Tibial nerve (tissue), 4 donors: ENCODE results near the gene ATRX. TPM values are rescaled to one million over a fixed set of nuclear protein-coding genes. Genes with fewer than 3 reads are reported as not detected.
"Not testable (repeated sequence)": the region's sequence is repeated elsewhere in the genome, so short reads cannot be mapped to it uniquely, and the experiment has no call there.

Experiments
- DNase-seq, 2 donors: peaks; one replicate each; pipeline ENCODE4 v3.0.0-alpha.2; 2019; ENCODE audit warnings: low spot score in 2 of 2
- H3K27ac ChIP-seq, 4 donors: fragments of 200-600 bp; sonication (generic) in 3 of 4; one replicate each; pipeline ENCODE4 v1.5.1; 2017 to 2019; ENCODE audit warnings: mild to moderate bottlenecking in 1 of 4
- H3K27me3 ChIP-seq, 2 donors: fragments of 200-600 bp; sonication (generic) in 1 of 2; one replicate each; pipeline versions ENCODE4 v1.5.1 to v1.6.0; 2017 to 2019
- H3K36me3 ChIP-seq, 3 donors: fragments of 200-600 bp; sonication (generic); one replicate each; pipeline ENCODE4 v1.5.1; 2018 to 2019
- H3K4me1 ChIP-seq, 4 donors: fragments of 200-600 bp; sonication (generic) in 3 of 4; one replicate each; pipeline ENCODE4 v1.5.1; 2017 to 2019
- H3K4me3 ChIP-seq, 4 donors: fragments of 200-600 bp; sonication (generic) in 3 of 4; one replicate each; pipeline ENCODE4 v1.5.1; 2017 to 2019; ENCODE audit warnings: mild to moderate bottlenecking in 1 of 4, moderate library complexity in 1 of 4
- H3K9me3 ChIP-seq, 4 donors: fragments of 200-600 bp; sonication (generic) in 3 of 4; one replicate each; pipeline ENCODE4 v1.5.1; 2017 to 2019
- EP300 ChIP-seq, 2 donors: sonication (generic); formaldehyde crosslinking; IDR thresholded peaks; one replicate each; pipeline ENCODE4 v1.6.1; 2017; ENCODE audit warnings: antibody characterized with exemption in 2 of 2, mild to moderate bottlenecking in 1 of 2
- POLR2A ChIP-seq, 2 donors: fragments of 450-650 bp; IDR thresholded peaks; one replicate each; pipeline ENCODE4 v1.6.1; 2017; ENCODE audit warnings: antibody characterized with exemption in 2 of 2, mild to moderate bottlenecking in 2 of 2, moderate library complexity in 2 of 2
- WGBS, 2 donors: methylation state at CpG; one replicate each; pipeline ENCODE4 v1.1.5; 2018; 5-methylcytosine and 5-hydroxymethylcytosine counted together
- total RNA-seq, 4 donors: library from RNA; depleted of rRNA; stranded (reverse); fragments of >200 nt; gene quantifications; one replicate each; pipeline ENCODE4 v1.1.0, GENCODE V29; 2016
- TF ChIP-seq, protein P1 (sequence below), 5 experiments: fragments of 200-600 bp in 3 of 5; fragments of 450-650 bp in 2 of 5; sonication (generic) in 3 of 5; IDR thresholded peaks; one replicate each; pipeline ENCODE4 v1.5.1; 2016 to 2019; ENCODE audit warnings: antibody characterized with exemption in 5 of 5, mild to moderate bottlenecking in 3 of 5, moderate library complexity in 2 of 5

Gene ATRX
- total RNA-seq, 4 donors from 2014 or later = 78.1 to 96.4 (median 89.6) TPM

DNA sequence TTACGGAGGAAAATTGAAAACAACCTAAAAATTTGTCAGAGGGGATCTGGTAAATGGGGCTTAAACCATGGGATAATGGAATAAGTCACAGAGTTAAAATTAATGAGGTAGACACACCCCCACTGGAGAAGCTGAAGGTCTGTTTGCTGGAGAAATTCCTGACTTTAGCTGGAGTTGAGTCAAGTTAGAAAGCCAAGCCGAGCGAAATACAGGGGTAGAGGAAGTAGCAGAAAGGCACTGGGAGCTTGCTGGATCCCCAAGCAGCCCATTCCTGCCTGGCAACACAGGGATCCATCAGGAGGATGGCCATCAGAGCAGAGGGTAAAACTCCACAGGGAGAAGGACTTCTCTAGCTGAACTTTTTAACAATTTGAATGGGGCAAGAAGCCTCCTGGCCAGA is 163.8 kb downstream of the ATRX start:
- Histone ChIP-seq H3K4me3 (no peak overlapping the region), H3K4me1 (peaks cover 0 to 8% (median 0%) of the 10 kb centered on the region in 4 donors), H3K27ac (no peak overlapping the region), H3K27me3 (no peaks in the 10 kb centered on the region), H3K36me3 (no peaks in the 10 kb centered on the region), H3K9me3 (no peaks in the 10 kb centered on the region)
- DNase-seq = no peak
- WGBS, 2 donors = 53 to 72% methylated on average over 3 of the region's 3 CpGs
- TF ChIP-seq EP300 (IDR thresholded peaks at IDR 0.05) (no peak), POLR2A (IDR thresholded peaks at IDR 0.05) (no peak)
- TF ChIP-seq, protein P1, sequence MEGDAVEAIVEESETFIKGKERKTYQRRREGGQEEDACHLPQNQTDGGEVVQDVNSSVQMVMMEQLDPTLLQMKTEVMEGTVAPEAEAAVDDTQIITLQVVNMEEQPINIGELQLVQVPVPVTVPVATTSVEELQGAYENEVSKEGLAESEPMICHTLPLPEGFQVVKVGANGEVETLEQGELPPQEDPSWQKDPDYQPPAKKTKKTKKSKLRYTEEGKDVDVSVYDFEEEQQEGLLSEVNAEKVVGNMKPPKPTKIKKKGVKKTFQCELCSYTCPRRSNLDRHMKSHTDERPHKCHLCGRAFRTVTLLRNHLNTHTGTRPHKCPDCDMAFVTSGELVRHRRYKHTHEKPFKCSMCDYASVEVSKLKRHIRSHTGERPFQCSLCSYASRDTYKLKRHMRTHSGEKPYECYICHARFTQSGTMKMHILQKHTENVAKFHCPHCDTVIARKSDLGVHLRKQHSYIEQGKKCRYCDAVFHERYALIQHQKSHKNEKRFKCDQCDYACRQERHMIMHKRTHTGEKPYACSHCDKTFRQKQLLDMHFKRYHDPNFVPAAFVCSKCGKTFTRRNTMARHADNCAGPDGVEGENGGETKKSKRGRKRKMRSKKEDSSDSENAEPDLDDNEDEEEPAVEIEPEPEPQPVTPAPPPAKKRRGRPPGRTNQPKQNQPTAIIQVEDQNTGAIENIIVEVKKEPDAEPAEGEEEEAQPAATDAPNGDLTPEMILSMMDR (IDR thresholded peaks at IDR 0.05) = no peak

DNA sequence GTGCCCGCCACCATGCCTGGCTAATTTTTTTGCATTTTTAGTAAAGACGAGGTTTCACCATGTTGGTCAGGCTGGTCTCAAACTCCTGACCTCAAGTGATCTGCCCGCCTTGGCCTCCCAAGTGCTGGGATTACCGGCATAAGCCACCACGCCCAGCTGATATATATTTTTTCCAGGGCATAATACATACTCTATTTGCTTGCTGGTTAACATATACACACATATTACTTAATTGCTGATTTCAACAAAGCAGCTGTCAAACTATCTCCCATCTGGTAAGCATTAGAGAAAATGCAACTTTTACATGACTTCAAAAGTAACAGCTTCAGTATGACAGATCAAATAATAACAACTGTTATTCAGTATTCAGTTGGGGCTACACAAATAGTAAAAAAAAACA is 164.6 kb downstream of the ATRX start:
- H3K4me3 ChIP-seq, H3K27me3 ChIP-seq, H3K36me3 ChIP-seq, DNase-seq, H3K4me1 ChIP-seq, H3K27ac ChIP-seq, H3K9me3 ChIP-seq: not testable (repeated sequence)
- WGBS, 2 donors = 76 to 80% methylated on average over 5 of the region's 5 CpGs

DNA sequence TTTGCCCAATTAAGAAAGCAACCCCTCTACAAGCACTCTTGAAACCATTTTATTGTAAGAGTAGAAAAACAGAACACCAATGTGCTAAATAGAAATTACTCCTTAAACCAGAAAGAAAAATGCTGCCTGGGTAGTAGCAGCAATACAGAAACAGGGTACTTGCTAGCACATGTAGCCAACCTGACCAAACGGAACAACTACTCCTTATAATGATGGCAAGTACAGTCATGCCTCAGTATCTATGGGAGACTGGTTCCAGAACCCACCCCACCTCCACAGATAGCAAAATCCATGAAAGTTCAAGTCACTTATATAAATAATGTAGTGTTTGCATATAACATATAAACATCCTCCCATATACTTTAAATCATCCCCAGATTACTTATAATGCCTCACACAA is 168.8 kb downstream of the ATRX start:
- TF ChIP-seq, protein P1 (IDR thresholded peaks at IDR 0.05) = no peak
- no peak for TF ChIP-seq POLR2A (IDR thresholded peaks at IDR 0.05)
- TF ChIP-seq EP300 (IDR thresholded peaks at IDR 0.05) = no peak
- no peaks in the 10 kb centered on the region for H3K27me3 ChIP-seq
- no peaks in the 10 kb centered on the region for H3K9me3 ChIP-seq
- H3K4me3 ChIP-seq = no peak overlapping the region
- WGBS, 2 donors = 80 to 85% methylated on average over 1 of the region's 1 CpG
- DNase-seq = no peak
- no peak overlapping the region for H3K27ac ChIP-seq
- H3K4me1 ChIP-seq = peaks cover 0 to 8% (median 0%) of the 10 kb centered on the region in 4 donors
- peaks cover 0 to 4% (median 0%) of the 10 kb centered on the region in 3 donors for H3K36me3 ChIP-seq

DNA sequence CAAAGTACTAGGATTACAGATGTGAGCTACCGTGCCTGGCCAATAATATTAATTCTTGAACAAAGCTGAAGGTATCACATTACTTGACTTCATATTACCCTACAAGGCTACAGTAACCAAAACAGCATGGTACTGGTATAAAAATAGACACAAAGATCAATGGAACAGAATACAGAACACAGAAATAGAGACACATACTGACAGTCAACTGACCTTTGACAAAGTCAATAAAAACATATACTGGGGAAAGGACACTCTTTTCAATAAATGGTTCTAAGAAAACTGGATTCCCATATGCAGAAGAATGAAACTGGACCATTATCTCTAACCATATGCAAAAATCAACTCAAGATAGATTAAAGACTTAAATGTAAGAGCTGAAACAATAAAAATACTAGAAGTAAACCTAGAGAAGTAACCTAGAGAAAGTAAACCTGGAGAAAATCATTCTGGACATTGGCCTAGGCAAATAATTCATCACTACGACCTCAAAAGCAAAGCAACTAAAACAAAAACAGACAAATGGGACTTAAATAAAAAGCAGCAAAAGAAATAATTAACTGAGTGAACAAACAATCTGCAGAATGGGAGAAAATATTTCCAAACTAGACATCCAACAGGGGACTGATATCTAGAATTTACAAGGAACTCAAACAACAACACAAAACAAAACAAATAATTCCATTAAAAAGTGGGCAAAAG is 182.2 kb downstream of the ATRX start:
- WGBS, 2 donors = 82 to 86% methylated on average over 2 of the region's 2 CpGs
- H3K4me3 ChIP-seq = no peak overlapping the region
- H3K27ac ChIP-seq = no peak overlapping the region
- DNase-seq = no peak
- no peaks in the 10 kb centered on the region for H3K9me3 ChIP-seq
- peaks cover 0 to 9% (median 0%) of the 10 kb centered on the region in 3 donors for H3K36me3 ChIP-seq
- H3K4me1 ChIP-seq = no peaks in the 10 kb centered on the region
- H3K27me3 ChIP-seq = no peaks in the 10 kb centered on the region
- TF ChIP-seq, protein P1 (IDR thresholded peaks at IDR 0.05) = no peak
- TF ChIP-seq EP300 (IDR thresholded peaks at IDR 0.05) (no peak), POLR2A (IDR thresholded peaks at IDR 0.05) (no peak)

DNA sequence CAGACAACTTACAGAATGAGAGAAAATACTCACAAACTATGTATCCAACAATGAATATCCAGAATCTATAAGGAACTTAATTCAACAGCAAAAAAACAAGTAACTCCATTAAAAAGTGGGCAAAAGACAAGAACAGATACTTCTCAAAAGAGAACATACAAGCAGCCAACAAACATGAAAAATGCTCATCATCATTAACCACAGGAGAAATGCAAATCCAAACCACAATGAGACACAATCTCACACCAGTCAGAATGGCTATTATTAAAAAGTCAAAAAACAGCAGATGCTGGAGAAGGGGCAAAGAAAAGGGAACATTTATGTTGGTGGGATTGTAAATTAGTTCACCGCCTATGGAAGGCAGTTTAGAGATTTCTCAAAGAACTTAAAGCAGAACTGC is 188.5 kb downstream of the ATRX start:
- H3K27ac ChIP-seq = no peak overlapping the region
- no peak overlapping the region for H3K4me3 ChIP-seq
- 95 to 100% methylated on average over 1 of the region's 1 CpG for WGBS, 2 donors
- no peaks in the 10 kb centered on the region for H3K27me3 ChIP-seq
- no peaks in the 10 kb centered on the region for H3K4me1 ChIP-seq
- H3K36me3 ChIP-seq = peaks cover 0 to 4% (median 0%) of the 10 kb centered on the region in 3 donors
- H3K9me3 ChIP-seq = no peaks in the 10 kb centered on the region
- TF ChIP-seq, protein P1 (IDR thresholded peaks at IDR 0.05) = no peak
- TF ChIP-seq EP300 (IDR thresholded peaks at IDR 0.05) (no peak), POLR2A (IDR thresholded peaks at IDR 0.05) (no peak)
- no peak for DNase-seq
